Activated T-helper 1 cell treated with anti-CD3 and anti-CD28 coated beads, Interleukin-2, amount 50 U/mL, for 16 hours (primary cell): Measurements from ENCODE around the gene FLNC.

Experiments
- DNase-seq, 2 donors: peaks; one replicate each; pipeline ENCODE4 v3.0.0-alpha.2; 2020; ENCODE audit warnings: low read depth in 1 of 2, low spot score in 1 of 2

Gene FLNC

GRCh38 chr7:128830231-128831177, at the start of gene FLNC:
FLNC (plus strand) TSS chr7:128830406; CDS start chr7:128830638, 232 bp downstream.
- peak in 1 of 2 donors; percentile 19 for DNase-seq

GRCh38 chr7:128781126-128781525, 49.1 kb upstream of the FLNC start:
- DNase-seq: no peak

GRCh38 chr7:128781851-128782250, 48.4 kb upstream of the FLNC start:
- no peak for DNase-seq

- DNase-seq: no peak
Measured at GRCh38 chr7:128783143-128783861, 46.9 kb upstream of the FLNC start.

GRCh38 chr7:128785738-128786137, 44.5 kb upstream of the FLNC start:
- no peak for DNase-seq

GRCh38 chr7:128788446-128789412, 41.5 kb upstream of the FLNC start:
- DNase-seq: no peak

- no peak for DNase-seq
Measured at GRCh38 chr7:128790315-128791041, 39.7 kb upstream of the FLNC start.

GRCh38 chr7:128791121-128791971, 38.9 kb upstream of the FLNC start, which contains the start of gene CCDC136:
CCDC136 (plus strand) TSS chr7:128791968; CDS start chr7:128792412, 444 bp downstream.
- DNase-seq: peak; percentile 61 to 69

- DNase-seq: no peak
Measured at GRCh38 chr7:128791972-128792327, 38.3 kb upstream of the FLNC start.

- no peak for DNase-seq
Measured at GRCh38 chr7:128792471-128793180, 37.6 kb upstream of the FLNC start.

GRCh38 chr7:128793181-128793547, 37.0 kb upstream of the FLNC start:
- no peak for DNase-seq

GRCh38 chr7:128794020-128794419, 36.2 kb upstream of the FLNC start:
- no peak for DNase-seq

GRCh38 chr7:128794436-128794835, 35.8 kb upstream of the FLNC start:
- no peak for DNase-seq

- DNase-seq: no peak
Measured at GRCh38 chr7:128795129-128795528, 35.1 kb upstream of the FLNC start.

GRCh38 chr7:128796327-128796726, 33.9 kb upstream of the FLNC start:
- DNase-seq: no peak

- no peak for DNase-seq
Measured at GRCh38 chr7:128799451-128799850, 30.8 kb upstream of the FLNC start.

- no peak for DNase-seq
Measured at GRCh38 chr7:128800567-128800966, 29.6 kb upstream of the FLNC start.

GRCh38 chr7:128801003-128801402, 29.2 kb upstream of the FLNC start:
- no peak for DNase-seq
